PC-3 (cell line): ENCODE measurements around the gene C1orf159. TPM values are rescaled to one million over a fixed set of nuclear protein-coding genes. Genes with fewer than 3 reads are reported as not detected.

Experiments used
- ATAC-seq: fragments of 200-7000 bp; cut with Tn5 transposase; 2 replicates; pipeline ENCODE4 v1.9.1; 2020; ENCODE audit warnings: mild to moderate bottlenecking, moderate library complexity
- BruUV-seq: library from RNA; stranded (reverse); fragments of 400-500 nt; replicated peaks from 2 replicates; lab custom pipeline; 2021; lab: Mats Ljungman, UMichigan
- CTCF ChIA-PET: fragments of 300-600 bp; sonication (Branson Sonifier 250); formaldehyde crosslinking; loops from one replicate; lab custom pipeline; 2022; ENCODE audit warnings: antibody characterized with exemption; lab: Charles Lee
- POLR2A ChIA-PET: fragments of 300-600 bp; sonication (Branson Sonifier 250); formaldehyde crosslinking; loops from one replicate; lab custom pipeline; 2022; ENCODE audit warnings: antibody characterized with exemption; ENCODE audit not compliant: unreplicated experiment; lab: Charles Lee
- DNase-seq: peaks from one replicate; pipeline ENCODE4 v3.0.0-alpha.2; 2015
- H2AFZ ChIP-seq: fragments of 300-600 bp; sonication (generic); 2 replicates; pipeline ENCODE4 v1.6.0; 2016; ENCODE audit warnings: antibody characterized with exemption, low read length
- H3F3A ChIP-seq: fragments of 300-600 bp; sonication (generic); one replicate; pipeline ENCODE4 v1.6.0; 2017; ENCODE audit warnings: antibody characterized with exemption, low read length, control low read depth, mild to moderate bottlenecking; ENCODE audit not compliant: unreplicated experiment
- H3K27ac ChIP-seq: fragments of 300-600 bp; sonication (generic); 2 replicates; pipeline ENCODE4 v1.5.1; 2016; ENCODE audit warnings: mild to moderate bottlenecking, low read length
- H3K27me3 ChIP-seq: fragments of 300-600 bp; sonication (generic); 2 replicates; pipeline ENCODE4 v1.6.1; 2016; ENCODE audit warnings: low read length, mixed read lengths
- H3K36me3 ChIP-seq: fragments of 300-600 bp; sonication (generic); 2 replicates; pipeline ENCODE4 v1.6.1; 2016; ENCODE audit warnings: low read depth, mixed run types, low read length, mixed read lengths
- H3K4me1 ChIP-seq: fragments of 300-600 bp; sonication (generic); 2 replicates; pipeline ENCODE4 v1.5.1; 2016; ENCODE audit warnings: low read length; ENCODE audit not compliant: insufficient read depth
- H3K4me2 ChIP-seq: fragments of 300-600 bp; sonication (generic); 2 replicates; pipeline ENCODE4 v1.6.0; 2016; ENCODE audit warnings: low read length
- H3K4me3 ChIP-seq: fragments of 300-600 bp; sonication (generic); 2 replicates; pipeline ENCODE4 v1.5.1; 2016; ENCODE audit warnings: mild to moderate bottlenecking, low read length, mixed read lengths
- H3K79me2 ChIP-seq: fragments of 300-600 bp; sonication (generic); 2 replicates; pipeline ENCODE4 v1.6.1; 2017; ENCODE audit warnings: low read length, mixed read lengths
- H3K9ac ChIP-seq: fragments of 300-600 bp; sonication (generic); 2 replicates; pipeline ENCODE4 v1.6.0; 2016; ENCODE audit warnings: mild to moderate bottlenecking, low read length
- H3K9me2 ChIP-seq: fragments of 300-600 bp; sonication (generic); replicated peaks from 2 replicates; pipeline ENCODE4 v1.6.1; 2016; ENCODE audit warnings: mixed run types, low read length, mixed read lengths
- H3K9me3 ChIP-seq: fragments of 300-600 bp; sonication (generic); 2 replicates; pipeline ENCODE4 v1.6.1; 2016; ENCODE audit warnings: low read length, mixed read lengths
- H4K20me1 ChIP-seq: fragments of 300-600 bp; sonication (generic); 2 replicates; pipeline ENCODE4 v1.6.1; 2016; ENCODE audit warnings: low read length, mixed read lengths
- EZH2 ChIP-seq: fragments of 300-600 bp; sonication (generic); IDR thresholded peaks from one replicate; pipeline ENCODE4 v1.6.1; 2017; ENCODE audit warnings: antibody characterized with exemption, mild to moderate bottlenecking, low read length; ENCODE audit not compliant: unreplicated experiment
- EZH2phosphoT487 ChIP-seq: fragments of 300-600 bp; sonication (generic); IDR thresholded peaks from 2 replicates; pipeline ENCODE4 v1.6.1; 2018; ENCODE audit warnings: mild to moderate bottlenecking, antibody characterized with exemption, low read length, borderline replicate concordance
- intact Hi-C: fragments of 100-400 bp; cut with micrococcal nuclease; formaldehyde crosslinking; loops from 2 replicates; pipeline ENCODE4 v1.9.0; 2023
- total RNA-seq: library from RNA; depleted of rRNA; stranded (reverse); fragments of >200 nt; gene quantifications from 2 replicates; pipeline ENCODE4 v1.2.3, GENCODE V29; 2014
- TF ChIP-seq, protein P1 (sequence below): fragments of 300-600 bp; sonication (generic); conservative IDR thresholded peaks from 2 replicates; pipeline ENCODE4 v1.5.1; 2017; ENCODE audit warnings: antibody characterized with exemption, low read depth, mild to moderate bottlenecking, low read length

C1orf159 gene
- total RNA-seq, 1 experiment from 2014 or later: 78.0 TPM

DNA sequence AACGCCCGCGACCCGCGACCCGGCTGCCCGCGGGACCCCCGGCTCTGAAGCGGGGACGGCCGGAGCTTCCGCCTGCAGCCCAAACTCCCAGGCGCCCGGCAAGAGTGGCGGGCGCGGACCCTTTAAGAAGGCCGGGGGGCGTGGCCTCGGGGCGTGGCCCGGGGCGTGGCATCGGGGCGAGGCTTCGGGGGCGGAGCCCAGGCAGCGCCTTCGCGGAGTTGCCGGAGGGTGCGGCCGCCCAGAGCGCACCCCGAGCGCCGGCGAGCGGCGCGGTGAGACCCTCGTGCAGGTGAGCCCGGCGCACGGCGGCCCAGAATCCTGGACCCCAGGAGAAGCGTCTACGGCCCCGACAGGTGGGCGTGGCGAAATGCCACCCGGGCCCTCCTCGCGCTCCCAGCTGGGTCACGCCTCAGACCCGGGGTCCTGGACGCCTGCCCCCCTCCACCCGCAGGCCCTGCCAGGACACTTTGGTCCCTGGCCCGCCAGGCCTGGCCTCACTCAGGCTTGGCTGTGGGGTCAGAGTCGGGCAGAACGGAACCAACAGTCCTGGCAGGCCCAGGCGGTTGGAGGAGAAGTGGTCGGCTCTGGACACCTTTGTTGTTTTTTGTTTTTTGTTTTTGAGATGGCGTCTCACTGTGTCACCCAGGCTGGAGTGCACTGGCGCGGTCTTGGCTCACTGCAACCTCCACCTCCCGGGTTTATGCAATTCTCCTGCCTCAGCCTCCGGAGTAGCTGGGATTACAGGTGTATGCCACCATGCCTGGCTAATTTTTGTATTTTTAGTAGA is 56.2 kb downstream of the C1orf159 start:
- H4K20me1 ChIP-seq: no peaks in the 10 kb centered on the region
- H3K27me3 ChIP-seq: no peaks in the 10 kb centered on the region
- peaks cover 3% of the 10 kb centered on the region; the same call in 1 of the 2 replicates for H3K79me2 ChIP-seq
- ChIA-PET CTCF (no interaction called here), POLR2A (interaction anchor here (0.7 to 0.9 kb wide), 2 partner anchors 38 to 348 kb away, joined by 4 to 7 read pairs; no protein-coding TSS in a partner anchor)
- H3K4me3 ChIP-seq: peak overlapping the region; percentile 85
- no peaks in the 10 kb centered on the region for H3K9me3 ChIP-seq
- intact Hi-C loops: loop anchor here (10.0 kb wide), 1 partner anchor 555 kb away; the partner anchor contains the start of gene MIB2
- peaks cover 12% of the 10 kb centered on the region for H3K36me3 ChIP-seq
- TSS peak; percentile 29 for BruUV-seq
- H3K9me2 ChIP-seq: no peaks in the 10 kb centered on the region
- ATAC-seq (peak; percentile 55), DNase-seq (peak; percentile 97)
- H3K4me1 ChIP-seq: peaks cover 52% of the 10 kb centered on the region
- no peak overlapping the region for H3K27ac ChIP-seq
- H2AFZ ChIP-seq: peak overlapping the region; percentile 70
- peak overlapping the region; percentile 96 for H3K4me2 ChIP-seq
- peak overlapping the region; percentile 67 for H3K9ac ChIP-seq
- H3F3A ChIP-seq: no peaks in the 10 kb centered on the region
- TF ChIP-seq EZH2: no peak
- TF ChIP-seq, protein P1, sequence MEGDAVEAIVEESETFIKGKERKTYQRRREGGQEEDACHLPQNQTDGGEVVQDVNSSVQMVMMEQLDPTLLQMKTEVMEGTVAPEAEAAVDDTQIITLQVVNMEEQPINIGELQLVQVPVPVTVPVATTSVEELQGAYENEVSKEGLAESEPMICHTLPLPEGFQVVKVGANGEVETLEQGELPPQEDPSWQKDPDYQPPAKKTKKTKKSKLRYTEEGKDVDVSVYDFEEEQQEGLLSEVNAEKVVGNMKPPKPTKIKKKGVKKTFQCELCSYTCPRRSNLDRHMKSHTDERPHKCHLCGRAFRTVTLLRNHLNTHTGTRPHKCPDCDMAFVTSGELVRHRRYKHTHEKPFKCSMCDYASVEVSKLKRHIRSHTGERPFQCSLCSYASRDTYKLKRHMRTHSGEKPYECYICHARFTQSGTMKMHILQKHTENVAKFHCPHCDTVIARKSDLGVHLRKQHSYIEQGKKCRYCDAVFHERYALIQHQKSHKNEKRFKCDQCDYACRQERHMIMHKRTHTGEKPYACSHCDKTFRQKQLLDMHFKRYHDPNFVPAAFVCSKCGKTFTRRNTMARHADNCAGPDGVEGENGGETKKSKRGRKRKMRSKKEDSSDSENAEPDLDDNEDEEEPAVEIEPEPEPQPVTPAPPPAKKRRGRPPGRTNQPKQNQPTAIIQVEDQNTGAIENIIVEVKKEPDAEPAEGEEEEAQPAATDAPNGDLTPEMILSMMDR: no peak
- TF ChIP-seq EZH2phosphoT487: no peak

DNA sequence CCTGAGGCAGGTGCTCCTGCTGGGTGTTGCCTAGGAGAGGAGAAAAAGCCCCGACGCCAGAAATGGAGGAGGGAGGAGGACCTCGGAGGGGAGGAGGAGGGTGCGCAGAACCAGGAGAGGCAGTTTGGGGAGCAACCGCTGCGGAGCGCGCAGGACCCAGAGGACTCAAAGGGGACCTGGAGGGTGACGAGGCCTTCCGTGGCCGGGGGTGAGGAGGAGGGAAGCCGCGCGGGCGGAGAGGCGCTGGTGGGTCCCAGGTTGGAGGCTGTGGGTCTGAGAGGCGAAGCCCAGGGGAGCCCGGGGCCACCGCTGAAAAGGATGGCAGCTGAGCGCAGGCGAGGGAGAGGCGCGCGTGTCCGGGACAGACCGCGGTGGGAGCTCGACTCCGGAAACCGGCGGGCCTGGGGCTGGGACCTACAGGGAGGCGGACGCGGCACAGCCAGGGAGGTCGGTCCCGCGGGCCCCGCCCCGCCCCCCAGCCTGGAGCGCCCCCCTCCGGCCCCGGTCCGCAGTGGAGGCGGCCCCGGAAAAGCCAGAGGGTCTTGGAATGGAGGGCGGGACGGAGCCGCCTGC is 56.9 kb downstream of the C1orf159 start:
- ChIA-PET POLR2A (interaction anchor here (0.9 kb wide), 1 partner anchor 37 kb away, joined by 7 read pairs; no protein-coding TSS in a partner anchor), CTCF (interaction anchor here (0.9 to 1.0 kb wide), 2 partner anchors 9 to 45 kb away, joined by 3 read pairs; no protein-coding TSS in a partner anchor)
- TF ChIP-seq, protein P1: peak; percentile 65
- no peak for TF ChIP-seq EZH2
- Histone ChIP-seq H3K4me2 (peak overlapping the region; percentile 96), H3K4me3 (peak overlapping the region; percentile 85), H3F3A (no peaks in the 10 kb centered on the region), H3K9me3 (no peaks in the 10 kb centered on the region), H3K4me1 (peaks cover 46% of the 10 kb centered on the region), H3K27me3 (no peaks in the 10 kb centered on the region), H3K27ac (no peak overlapping the region), H3K79me2 (peaks cover 3% of the 10 kb centered on the region; the same call in 1 of the 2 replicates), H3K9me2 (no peaks in the 10 kb centered on the region), H3K36me3 (peaks cover 18% of the 10 kb centered on the region), H4K20me1 (peaks cover 5% of the 10 kb centered on the region; the same call in 1 of the 2 replicates), H2AFZ (peak overlapping the region; percentile 70), H3K9ac (peak overlapping the region; percentile 67; the same call in 1 of the 2 replicates)
- peak; percentile 48 for DNase-seq
- no TSS peak for BruUV-seq
- peak; percentile 26 for ATAC-seq
- intact Hi-C loops: no loop called here
